ENCODE measurements around the gene RNU6-8.

RNU6-8 gene

GRCh38 chr14:32249780-32250179 lies 46.7 kb upstream of the RNU6-8 start:
- peaks cover 15% of the 10 kb centered on the region for H3K4me1 ChIP-seq (ENCODE audit: low read depth, poor library complexity, severe bottlenecking)
- H3K36me3 ChIP-seq (ENCODE audit: insufficient read depth), result no peaks in the 10 kb centered on the region
- H3K27ac ChIP-seq, result no peak overlapping the region
- no peaks in the 10 kb centered on the region for H4K20me1 ChIP-seq (ENCODE audit: insufficient read depth)
- no peak overlapping the region for H2AFZ ChIP-seq (ENCODE audit: low read depth)
- no peaks in the 10 kb centered on the region for H3K27me3 ChIP-seq (ENCODE audit: insufficient read depth, low read depth)
- H3K9ac ChIP-seq, result no peak overlapping the region
- no peak overlapping the region for H3K4me3 ChIP-seq (IDR thresholded peaks at IDR 0.05; ENCODE audit: insufficient read depth, low read depth, low read length)
- H3K79me2 ChIP-seq (ENCODE audit: insufficient read depth, low read depth), result no peaks in the 10 kb centered on the region
- H3K4me2 ChIP-seq, result no peak overlapping the region
- no peak for TF ChIP-seq CTCF (conservative IDR thresholded peaks at IDR 0.05; ENCODE audit: low read depth, low read length)

DNA sequence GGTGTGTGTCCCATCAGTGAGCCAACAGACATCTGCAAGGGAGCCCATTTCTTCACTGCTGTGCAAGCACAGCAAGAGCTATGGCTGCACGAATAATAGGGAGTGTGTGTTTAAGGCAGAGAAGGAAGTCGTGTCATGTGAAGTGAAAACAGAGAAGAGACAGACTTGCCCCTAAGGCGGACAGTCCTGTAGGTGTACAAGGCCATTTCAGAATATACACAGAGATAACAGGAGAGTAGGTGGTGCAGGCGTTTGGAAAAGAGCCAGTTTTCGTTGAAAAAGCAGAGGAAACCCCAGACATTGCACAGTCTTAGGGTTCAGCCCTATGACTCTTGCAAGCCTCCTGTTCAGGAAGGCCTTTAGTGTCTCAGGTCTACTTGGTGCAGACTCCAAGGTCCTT lies 46.3 kb upstream of the RNU6-8 start:
- Histone ChIP-seq H3K27me3 (ENCODE audit: insufficient read depth, low read depth) (no peaks in the 10 kb centered on the region), H3K79me2 (ENCODE audit: insufficient read depth, low read depth) (no peaks in the 10 kb centered on the region), H3K4me2 (no peak overlapping the region), H4K20me1 (ENCODE audit: insufficient read depth) (no peaks in the 10 kb centered on the region), H3K27ac (no peak overlapping the region), H3K4me3 (IDR thresholded peaks at IDR 0.05; ENCODE audit: insufficient read depth, low read depth, low read length) (no peak overlapping the region), H3K4me1 (ENCODE audit: low read depth, poor library complexity, severe bottlenecking) (peaks cover 11% of the 10 kb centered on the region), H3K9ac (no peak overlapping the region), H3K36me3 (ENCODE audit: insufficient read depth) (no peaks in the 10 kb centered on the region), H2AFZ (ENCODE audit: low read depth) (no peak overlapping the region)
- TF ChIP-seq CTCF (conservative IDR thresholded peaks at IDR 0.05; ENCODE audit: low read depth, low read length), result no peak

GRCh38 chr14:32246751-32247150 lies 43.7 kb upstream of the RNU6-8 start:
- H2AFZ ChIP-seq (ENCODE audit: low read depth), result no peak overlapping the region
- no peaks in the 10 kb centered on the region for H3K27me3 ChIP-seq (ENCODE audit: insufficient read depth, low read depth)
- H3K36me3 ChIP-seq (ENCODE audit: insufficient read depth), result no peaks in the 10 kb centered on the region
- H3K9ac ChIP-seq, result no peak overlapping the region
- no peak overlapping the region for H3K4me2 ChIP-seq
- H3K79me2 ChIP-seq (ENCODE audit: insufficient read depth, low read depth), result no peaks in the 10 kb centered on the region
- H4K20me1 ChIP-seq (ENCODE audit: insufficient read depth), result no peaks in the 10 kb centered on the region
- no peak for TF ChIP-seq CTCF (conservative IDR thresholded peaks at IDR 0.05; ENCODE audit: low read depth, low read length)
- H3K27ac ChIP-seq, result no peak overlapping the region
- no peak overlapping the region for H3K4me3 ChIP-seq (IDR thresholded peaks at IDR 0.05; ENCODE audit: insufficient read depth, low read depth, low read length)
- peaks cover under 1% of the 10 kb centered on the region for H3K4me1 ChIP-seq (ENCODE audit: low read depth, poor library complexity, severe bottlenecking)

DNA sequence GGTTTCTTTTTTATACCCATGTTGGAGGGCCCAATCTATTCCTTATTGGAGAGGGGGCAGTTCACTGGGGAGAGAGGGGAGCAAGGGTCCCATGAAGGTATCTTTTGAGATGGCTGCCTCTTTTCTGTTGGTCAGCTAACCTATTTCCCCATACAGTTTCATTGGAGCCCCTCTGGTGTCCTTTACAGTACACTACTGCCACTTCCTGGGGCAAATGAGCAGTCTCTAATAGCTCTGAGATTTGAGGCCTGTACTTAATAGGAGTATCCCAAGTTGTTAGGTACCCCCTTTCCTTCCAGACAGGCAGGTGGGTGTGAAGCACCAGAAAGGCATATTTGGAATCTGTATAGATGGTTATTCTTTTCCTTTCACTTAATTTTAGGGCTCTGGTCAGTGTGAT lies 41.3 kb upstream of the RNU6-8 start:
- no peak overlapping the region for H3K9ac ChIP-seq
- H3K79me2 ChIP-seq (ENCODE audit: insufficient read depth, low read depth), result no peaks in the 10 kb centered on the region
- H3K4me2 ChIP-seq, result no peak overlapping the region
- H3K4me1 ChIP-seq (ENCODE audit: low read depth, poor library complexity, severe bottlenecking), result no peaks in the 10 kb centered on the region
- H3K4me3 ChIP-seq (IDR thresholded peaks at IDR 0.05; ENCODE audit: insufficient read depth, low read depth, low read length), result no peak overlapping the region
- H3K27me3 ChIP-seq (ENCODE audit: insufficient read depth, low read depth), result no peaks in the 10 kb centered on the region
- no peak for TF ChIP-seq CTCF (conservative IDR thresholded peaks at IDR 0.05; ENCODE audit: low read depth, low read length)
- H4K20me1 ChIP-seq (ENCODE audit: insufficient read depth), result no peaks in the 10 kb centered on the region
- no peak overlapping the region for H3K27ac ChIP-seq
- H3K36me3 ChIP-seq (ENCODE audit: insufficient read depth), result no peaks in the 10 kb centered on the region
- no peak overlapping the region for H2AFZ ChIP-seq (ENCODE audit: low read depth)

- no peak overlapping the region for H3K4me2 ChIP-seq
- H3K79me2 ChIP-seq (ENCODE audit: insufficient read depth, low read depth), result no peaks in the 10 kb centered on the region
- H2AFZ ChIP-seq (ENCODE audit: low read depth), result no peak overlapping the region
- H3K27ac ChIP-seq, result no peak overlapping the region
- no peaks in the 10 kb centered on the region for H3K4me1 ChIP-seq (ENCODE audit: low read depth, poor library complexity, severe bottlenecking)
- no peak overlapping the region for H3K4me3 ChIP-seq (IDR thresholded peaks at IDR 0.05; ENCODE audit: insufficient read depth, low read depth, low read length)
- no peaks in the 10 kb centered on the region for H3K36me3 ChIP-seq (ENCODE audit: insufficient read depth)
- no peaks in the 10 kb centered on the region for H3K27me3 ChIP-seq (ENCODE audit: insufficient read depth, low read depth)
- TF ChIP-seq CTCF (conservative IDR thresholded peaks at IDR 0.05; ENCODE audit: low read depth, low read length), result no peak
- no peak overlapping the region for H3K9ac ChIP-seq
- no peaks in the 10 kb centered on the region for H4K20me1 ChIP-seq (ENCODE audit: insufficient read depth)
These were observed 30.2 kb upstream of the RNU6-8 start for GRCh38 chr14:32233260-32233659.
